Neural cell (in vitro differentiated cells): ENCODE data around the gene SH3RF3. TPM values are rescaled to one million over a fixed set of nuclear protein-coding genes. Genes with fewer than 3 reads are reported as not detected.

Experiments
- H2AFZ ChIP-seq: fragments of 200-600, 300-800 bp; sonication (generic), shearing (Covaris generic); 2 replicates; pipeline ENCODE4 v1.6.0; 2014; ENCODE audit warnings: low read depth, mild to moderate bottlenecking, antibody characterized with exemption, low read length, moderate library complexity
- H3F3A ChIP-seq: fragments of 200-600 bp; shearing (Covaris generic); 2 replicates; pipeline ENCODE4 v1.6.1; 2016; ENCODE audit warnings: mild to moderate bottlenecking, moderate library complexity, mixed read lengths, antibody characterized with exemption, low read length; ENCODE audit not compliant: insufficient read depth, poor library complexity, severe bottlenecking
- H3K27ac ChIP-seq: fragments of 200-600, 300-800 bp; sonication (generic), shearing (Covaris generic); 2 replicates; pipeline ENCODE4 v1.5.1; 2014; ENCODE audit warnings: mild to moderate bottlenecking, low read length, moderate library complexity
- H3K27me3 ChIP-seq: fragments of 300-800, 200-600 bp; sonication (generic), shearing (Covaris generic); 2 replicates; pipeline ENCODE4 v1.6.0; 2014; ENCODE audit warnings: mild to moderate bottlenecking, low read depth, low read length, moderate library complexity; ENCODE audit not compliant: insufficient read depth
- H3K36me3 ChIP-seq: fragments of 300-800, 200-600 bp; sonication (generic), shearing (Covaris generic); 2 replicates; pipeline ENCODE4 v1.5.1; 2014; ENCODE audit warnings: mild to moderate bottlenecking, antibody characterized with exemption, low read length, moderate library complexity; ENCODE audit not compliant: insufficient read depth
- H3K4me2 ChIP-seq: fragments of 300-800, 200-600 bp; sonication (generic), shearing (Covaris generic); 2 replicates; pipeline ENCODE4 v1.6.0; 2014; ENCODE audit warnings: mild to moderate bottlenecking, low read length
- H3K4me3 ChIP-seq: fragments of 300-800, 200-600 bp; sonication (generic), shearing (Covaris generic); 2 replicates; pipeline ENCODE4 v1.5.1; 2014; ENCODE audit warnings: mild to moderate bottlenecking, low read length, moderate library complexity
- H3K79me2 ChIP-seq: fragments of 200-600 bp; shearing (Covaris generic); replicated peaks from 2 replicates; pipeline ENCODE4 v1.6.0; 2014; ENCODE audit warnings: mild to moderate bottlenecking, low read length, moderate library complexity; ENCODE audit not compliant: insufficient read depth
- H3K9ac ChIP-seq: fragments of 300-800, 200-600 bp; sonication (generic), shearing (Covaris generic); 2 replicates; pipeline ENCODE4 v1.6.1; 2016; ENCODE audit warnings: mild to moderate bottlenecking, low read length, mixed read lengths
- H3K9me2 ChIP-seq: fragments of 200-600 bp; shearing (Covaris generic); 2 replicates; pipeline ENCODE4 v1.6.1; 2016; ENCODE audit warnings: mild to moderate bottlenecking, low read length, mixed read lengths; ENCODE audit not compliant: insufficient read depth
- H3K9me3 ChIP-seq: fragments of 200-600, 300-800 bp; sonication (generic), shearing (Covaris generic); 2 replicates; pipeline ENCODE4 v1.6.1; 2016; ENCODE audit warnings: mild to moderate bottlenecking, mixed run types, low read length, moderate library complexity, mixed read lengths
- H4K20me1 ChIP-seq: fragments of 200-600 bp; shearing (Covaris generic); 2 replicates; pipeline ENCODE4 v1.6.1; 2016; ENCODE audit warnings: mild to moderate bottlenecking, mixed run types; ENCODE audit not compliant: insufficient read depth
- CTCF ChIP-seq: fragments of 450-650 bp; IDR thresholded peaks from 2 replicates; pipeline ENCODE4 v1.5.1; 2014; ENCODE audit warnings: antibody characterized with exemption, mild to moderate bottlenecking, moderate library complexity; ENCODE audit not compliant: poor library complexity, severe bottlenecking
- EP300 ChIP-seq: fragments of 450-650 bp; conservative IDR thresholded peaks from 2 replicates; pipeline ENCODE4 v1.6.1; 2014; ENCODE audit warnings: antibody characterized with exemption, mild to moderate bottlenecking, moderate library complexity; ENCODE audit not compliant: poor library complexity, severe bottlenecking
- EZH2 ChIP-seq: fragments of 200-600, 300-800 bp; shearing (Covaris generic), sonication (generic); IDR thresholded peaks from 2 replicates; pipeline ENCODE4 v1.6.1; 2014; ENCODE audit warnings: antibody characterized with exemption, low read length, borderline replicate concordance, mild to moderate bottlenecking; ENCODE audit not compliant: insufficient read depth, poor library complexity, severe bottlenecking
- MXI1 ChIP-seq: fragments of 450-650 bp; conservative IDR thresholded peaks from 2 replicates; pipeline ENCODE4 v1.6.1; 2014; ENCODE audit warnings: antibody characterized with exemption, mild to moderate bottlenecking; ENCODE audit not compliant: poor library complexity, severe bottlenecking
- POLR2AphosphoS5 ChIP-seq: IDR thresholded peaks from 2 replicates; pipeline ENCODE4 v1.6.1; 2012
- RAD21 ChIP-seq: fragments of 450-650 bp; conservative IDR thresholded peaks from 2 replicates; pipeline ENCODE4 v1.6.1; 2014; ENCODE audit warnings: antibody characterized with exemption, mild to moderate bottlenecking, moderate library complexity
- REST ChIP-seq: IDR thresholded peaks from 2 replicates; pipeline ENCODE4 v1.6.1; 2012; ENCODE audit warnings: borderline replicate concordance
- SMC3 ChIP-seq: fragments of 450-650 bp; conservative IDR thresholded peaks from 2 replicates; pipeline ENCODE4 v1.6.1; 2014; ENCODE audit warnings: antibody characterized with exemption, mild to moderate bottlenecking, moderate library complexity; ENCODE audit not compliant: poor library complexity
- TAF1 ChIP-seq: IDR thresholded peaks from 2 replicates; pipeline ENCODE4 v1.6.1; 2012; ENCODE audit warnings: low read depth
- polyA plus RNA-seq: library from polyadenylated mRNA; depleted of rRNA; stranded (reverse); fragments of >200 nt; gene quantifications from 2 replicates; pipeline ENCODE4 v1.2.3, GENCODE V29; 2014

Gene SH3RF3
- polyA plus RNA-seq, 1 donor from 2014 or later: 0.53 TPM

DNA sequence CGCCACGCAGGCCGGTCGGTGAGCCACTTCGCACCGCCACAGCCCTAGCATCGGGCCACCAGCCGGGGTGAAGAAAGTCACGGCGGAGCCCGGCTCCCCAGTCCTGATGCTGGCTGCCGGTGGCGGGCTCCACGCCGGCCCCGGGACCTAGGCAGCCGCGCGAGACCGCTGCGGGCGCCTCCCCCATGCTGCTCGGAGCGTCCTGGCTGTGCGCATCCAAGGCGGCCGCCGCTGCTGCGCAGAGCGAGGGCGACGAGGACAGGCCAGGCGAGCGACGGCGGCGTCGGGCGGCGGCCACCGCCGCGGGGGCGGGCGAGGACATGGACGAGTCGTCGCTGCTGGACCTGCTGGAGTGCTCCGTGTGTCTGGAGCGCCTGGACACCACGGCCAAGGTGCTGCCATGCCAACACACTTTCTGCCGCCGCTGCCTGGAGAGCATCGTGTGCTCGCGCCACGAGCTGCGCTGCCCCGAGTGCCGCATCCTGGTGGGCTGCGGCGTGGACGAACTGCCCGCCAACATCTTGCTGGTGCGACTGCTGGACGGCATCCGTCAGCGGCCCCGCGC lies 433 bp downstream of the SH3RF3 start:
- Histone ChIP-seq H3K79me2 (no peaks in the 10 kb centered on the region), H3K9ac (peak overlapping the region; percentile 54), H3K4me2 (peak overlapping the region; percentile 62), H3K27ac (no peak overlapping the region), H3K9me3 (no peaks in the 10 kb centered on the region), H3K36me3 (no peaks in the 10 kb centered on the region), H3K9me2 (no peaks in the 10 kb centered on the region), H3K27me3 (peaks cover 46% of the 10 kb centered on the region), H3K4me3 (peak overlapping the region; percentile 81), H4K20me1 (no peaks in the 10 kb centered on the region), H2AFZ (no peak overlapping the region), H3F3A (no peaks in the 10 kb centered on the region)
- TF ChIP-seq EZH2: peak; percentile 49
- TF ChIP-seq RAD21: peak; percentile 32
- TF ChIP-seq POLR2AphosphoS5: peak; percentile 2
- TF ChIP-seq REST: no peak

DNA sequence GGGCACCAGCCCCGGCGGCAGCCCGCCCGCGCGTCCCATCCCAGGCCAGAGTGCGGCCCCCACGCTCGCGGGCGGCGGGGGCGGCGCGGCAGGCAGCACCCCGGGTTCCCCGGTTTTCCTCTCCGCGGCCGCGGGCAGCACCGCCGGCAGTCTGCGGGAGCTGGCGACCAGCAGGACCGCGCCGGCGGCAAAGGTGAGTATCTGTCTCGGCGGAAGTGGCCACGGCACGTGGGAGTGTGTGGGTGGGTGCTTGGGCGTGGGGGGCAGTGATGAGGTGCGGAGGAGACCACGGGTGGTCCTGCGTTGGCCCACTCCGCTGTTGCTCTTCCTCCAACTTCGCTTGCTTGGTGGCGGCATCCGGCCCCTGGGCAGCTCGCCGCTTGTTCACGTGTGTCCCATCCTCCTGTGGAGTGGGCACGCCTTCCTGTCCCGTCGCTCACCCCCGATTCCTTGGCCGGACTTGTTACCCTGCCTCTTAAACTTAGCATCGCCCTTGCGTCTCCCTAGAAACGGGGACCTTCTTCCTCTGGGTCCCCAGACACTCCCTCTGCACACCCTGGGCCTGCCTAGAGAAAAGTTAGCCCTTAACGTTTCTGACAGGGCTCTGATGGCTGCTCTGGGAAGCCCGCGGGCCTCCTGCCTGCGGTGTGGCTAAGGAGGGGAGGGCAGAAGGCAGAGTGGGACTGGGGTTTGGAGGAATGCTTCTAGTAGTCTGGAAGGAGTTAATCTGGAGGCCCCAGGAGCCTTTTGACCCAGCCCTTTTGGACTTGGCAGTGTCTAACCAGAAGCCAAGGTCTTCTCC lies 1.1 kb downstream of the SH3RF3 start:
- Histone ChIP-seq H3K4me3 (peak overlapping the region; percentile 81), H3F3A (no peaks in the 10 kb centered on the region), H3K79me2 (no peaks in the 10 kb centered on the region), H3K9me3 (no peaks in the 10 kb centered on the region), H3K27me3 (peaks cover 46% of the 10 kb centered on the region), H3K27ac (no peak overlapping the region), H3K4me2 (no peak overlapping the region), H4K20me1 (no peaks in the 10 kb centered on the region), H3K9ac (no peak overlapping the region), H2AFZ (no peak overlapping the region), H3K9me2 (no peaks in the 10 kb centered on the region), H3K36me3 (no peaks in the 10 kb centered on the region)
- TF ChIP-seq EZH2 (no peak), TAF1 (no peak), CTCF (no peak), REST (no peak), POLR2AphosphoS5 (no peak), EP300 (no peak), SMC3 (no peak), MXI1 (no peak), RAD21 (no peak)
